ENCODE measurements around the gene SLC39A13.

DNA sequence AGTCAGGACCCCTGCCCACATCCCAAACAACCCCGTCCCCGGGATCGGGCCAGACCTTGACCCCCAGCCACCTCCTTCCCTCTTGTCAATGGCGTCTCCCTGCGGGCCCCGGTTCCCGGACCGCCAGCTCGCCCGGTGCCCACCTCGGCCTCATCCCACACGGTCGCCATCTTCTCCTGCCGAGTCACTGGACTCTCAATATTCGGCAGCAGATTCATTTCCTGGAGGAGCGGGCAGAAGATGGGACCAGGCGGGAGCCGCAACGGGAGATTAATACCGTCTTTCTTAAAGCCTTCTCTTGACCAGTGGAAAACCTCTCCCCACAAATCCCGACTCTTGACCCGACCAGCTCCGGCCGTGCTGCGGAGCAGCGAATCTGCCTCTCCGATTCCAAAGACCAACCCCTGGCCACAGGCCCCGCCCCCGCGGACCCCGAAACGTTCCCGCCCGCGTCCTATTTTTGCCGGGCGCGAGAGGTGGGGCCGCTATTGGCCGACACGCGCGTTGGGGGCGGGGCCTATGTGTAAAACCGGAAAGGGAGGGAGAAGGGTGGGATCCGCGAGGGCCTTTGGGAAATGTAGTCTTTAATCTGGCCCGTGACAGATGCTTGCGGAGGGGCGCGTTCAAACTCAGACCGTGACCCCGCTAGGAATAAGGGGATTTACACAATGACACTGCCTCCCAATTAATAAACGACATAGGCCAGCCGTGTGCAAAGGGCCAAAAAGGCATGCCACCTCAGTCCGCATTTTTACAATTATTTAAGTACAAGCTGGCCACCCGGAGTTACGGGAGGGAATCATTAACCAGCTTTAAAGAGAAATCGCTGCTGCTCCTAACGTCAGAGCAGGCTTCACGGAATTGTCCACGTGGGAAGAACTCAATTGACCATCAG is 17.9 kb downstream of the SLC39A13 start, which contains the start of gene PSMC3:
- TF ChIP-seq, protein P1, sequence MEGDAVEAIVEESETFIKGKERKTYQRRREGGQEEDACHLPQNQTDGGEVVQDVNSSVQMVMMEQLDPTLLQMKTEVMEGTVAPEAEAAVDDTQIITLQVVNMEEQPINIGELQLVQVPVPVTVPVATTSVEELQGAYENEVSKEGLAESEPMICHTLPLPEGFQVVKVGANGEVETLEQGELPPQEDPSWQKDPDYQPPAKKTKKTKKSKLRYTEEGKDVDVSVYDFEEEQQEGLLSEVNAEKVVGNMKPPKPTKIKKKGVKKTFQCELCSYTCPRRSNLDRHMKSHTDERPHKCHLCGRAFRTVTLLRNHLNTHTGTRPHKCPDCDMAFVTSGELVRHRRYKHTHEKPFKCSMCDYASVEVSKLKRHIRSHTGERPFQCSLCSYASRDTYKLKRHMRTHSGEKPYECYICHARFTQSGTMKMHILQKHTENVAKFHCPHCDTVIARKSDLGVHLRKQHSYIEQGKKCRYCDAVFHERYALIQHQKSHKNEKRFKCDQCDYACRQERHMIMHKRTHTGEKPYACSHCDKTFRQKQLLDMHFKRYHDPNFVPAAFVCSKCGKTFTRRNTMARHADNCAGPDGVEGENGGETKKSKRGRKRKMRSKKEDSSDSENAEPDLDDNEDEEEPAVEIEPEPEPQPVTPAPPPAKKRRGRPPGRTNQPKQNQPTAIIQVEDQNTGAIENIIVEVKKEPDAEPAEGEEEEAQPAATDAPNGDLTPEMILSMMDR (IDR thresholded peaks at IDR 0.05; ENCODE audit: low read length) = no peak
- no peak for TF ChIP-seq EZH2phosphoT487 (IDR thresholded peaks at IDR 0.05; ENCODE audit: low read length)
